ENCODE data around the gene KCTD2.

GRCh38 chr17:75020331-75021110 lies 26.5 kb upstream of the KCTD2 start:
- TF ChIP-seq CTCF (IDR thresholded peaks at IDR 0.05; ENCODE audit: insufficient read depth, low read length) = no peak
- no peak for TF ChIP-seq GABPA (IDR thresholded peaks at IDR 0.05; ENCODE audit: low read depth)
- TF ChIP-seq POLR2AphosphoS5 (IDR thresholded peaks at IDR 0.05; ENCODE audit: low read depth) = no peak
- no peak for TF ChIP-seq REST (IDR thresholded peaks at IDR 0.05; ENCODE audit: insufficient replicate concordance, low read depth)
